HUES6 (cell line): ENCODE data around the gene PTGIR.

Experiments
- H3K27ac ChIP-seq: 2 replicates; pipeline ENCODE4 v1.7.0; 2013; ENCODE audit warnings: low read depth, mild to moderate bottlenecking, low read length, inconsistent platforms
- H3K27me3 ChIP-seq: 2 replicates; pipeline ENCODE4 v1.6.1; 2013; ENCODE audit warnings: low read length; ENCODE audit not compliant: control insufficient read depth, insufficient read depth
- H3K36me3 ChIP-seq: 2 replicates; pipeline ENCODE4 v1.6.1; 2013; ENCODE audit warnings: low read length; ENCODE audit not compliant: control insufficient read depth, insufficient read depth
- H3K4me1 ChIP-seq: 2 replicates; pipeline ENCODE4 v1.6.1; 2013; ENCODE audit warnings: low read length; ENCODE audit not compliant: control insufficient read depth, insufficient read depth
- H3K4me3 ChIP-seq: 2 replicates; pipeline ENCODE4 v1.5.1; 2013; ENCODE audit warnings: low read depth, low read length
- H3K9ac ChIP-seq: one replicate; pipeline ENCODE4 v1.6.1; 2013; ENCODE audit warnings: mild to moderate bottlenecking, low read length
- H3K9me3 ChIP-seq: 2 replicates; pipeline ENCODE4 v1.6.1; 2013; ENCODE audit warnings: low read depth, low read length; ENCODE audit not compliant: control insufficient read depth, insufficient read depth

PTGIR gene

GRCh38 chr19:46623915-46624502, 880 bp downstream of the PTGIR start:
- Histone ChIP-seq H3K4me3 (no peak overlapping the region), H3K27ac (no peak overlapping the region), H3K27me3 (no peaks in the 10 kb centered on the region), H3K9ac (no peak overlapping the region), H3K9me3 (no peaks in the 10 kb centered on the region), H3K36me3 (no peaks in the 10 kb centered on the region), H3K4me1 (peaks cover 17% of the 10 kb centered on the region)

GRCh38 chr19:46622118-46622446, 2.8 kb downstream of the PTGIR start:
- H3K27ac ChIP-seq: no peak overlapping the region
- H3K4me3 ChIP-seq: no peak overlapping the region
- H3K27me3 ChIP-seq: no peaks in the 10 kb centered on the region
- no peaks in the 10 kb centered on the region for H3K36me3 ChIP-seq
- H3K4me1 ChIP-seq: peaks cover 15% of the 10 kb centered on the region
- H3K9ac ChIP-seq: no peak overlapping the region
- H3K9me3 ChIP-seq: no peaks in the 10 kb centered on the region

DNA sequence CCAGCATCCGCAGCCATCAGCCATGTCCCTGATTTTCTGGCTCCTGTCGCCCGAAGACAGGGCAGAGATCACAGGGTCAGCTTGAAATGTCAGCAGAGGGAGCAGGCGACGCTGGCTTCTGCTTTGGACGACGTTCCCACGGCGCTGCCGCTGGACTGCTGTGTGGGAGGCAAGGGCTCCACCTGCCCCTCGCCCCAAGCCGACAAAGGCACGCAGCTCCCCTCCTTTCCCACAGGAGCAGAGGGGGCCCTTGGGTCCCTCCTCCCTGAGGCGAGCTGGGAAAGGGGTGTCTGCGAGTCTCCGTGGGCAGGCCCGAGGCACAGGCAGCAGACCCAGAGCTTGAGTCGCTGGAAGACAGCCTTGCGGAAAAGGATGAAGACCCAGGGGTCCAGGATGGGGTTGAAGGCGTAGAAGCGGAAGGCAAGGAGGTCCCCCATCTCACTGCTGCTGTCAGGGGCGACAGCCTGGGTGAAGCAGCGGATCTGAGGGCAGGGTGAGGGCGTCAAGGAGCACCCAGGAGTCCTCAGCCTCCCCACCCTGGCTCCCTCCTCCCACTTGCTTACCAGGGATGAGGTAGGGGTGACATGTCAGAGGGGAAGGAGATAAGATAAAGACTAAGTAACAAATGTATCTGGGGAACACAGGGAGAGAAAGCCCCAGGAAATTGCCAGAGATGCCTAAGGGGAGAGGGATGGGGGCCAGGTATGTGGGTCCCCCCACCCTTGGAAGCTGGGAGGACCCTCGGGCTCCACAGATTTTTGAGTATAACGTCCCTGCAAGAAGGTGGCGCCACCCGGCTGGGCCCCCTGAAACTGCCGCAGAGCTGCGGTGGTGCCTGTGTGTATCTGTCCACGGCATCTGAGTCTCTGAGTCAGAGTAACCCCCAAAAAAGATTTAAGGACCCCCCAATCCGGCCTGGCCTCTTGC, 3.4 kb downstream of the PTGIR start:
- H3K27ac ChIP-seq: no peak overlapping the region

GRCh38 chr19:46620716-46621115, 4.2 kb downstream of the PTGIR start:
- Histone ChIP-seq H3K4me1 (peaks cover 19% of the 10 kb centered on the region), H3K4me3 (no peak overlapping the region)

More for the DNA sequence above, 3.4 kb downstream of the PTGIR start:
- H3K27me3 ChIP-seq: no peaks in the 10 kb centered on the region
- H3K4me1 ChIP-seq: peaks cover 19% of the 10 kb centered on the region
- no peak overlapping the region for H3K9ac ChIP-seq
- H3K4me3 ChIP-seq: no peak overlapping the region
- no peaks in the 10 kb centered on the region for H3K36me3 ChIP-seq
- no peaks in the 10 kb centered on the region for H3K9me3 ChIP-seq

DNA sequence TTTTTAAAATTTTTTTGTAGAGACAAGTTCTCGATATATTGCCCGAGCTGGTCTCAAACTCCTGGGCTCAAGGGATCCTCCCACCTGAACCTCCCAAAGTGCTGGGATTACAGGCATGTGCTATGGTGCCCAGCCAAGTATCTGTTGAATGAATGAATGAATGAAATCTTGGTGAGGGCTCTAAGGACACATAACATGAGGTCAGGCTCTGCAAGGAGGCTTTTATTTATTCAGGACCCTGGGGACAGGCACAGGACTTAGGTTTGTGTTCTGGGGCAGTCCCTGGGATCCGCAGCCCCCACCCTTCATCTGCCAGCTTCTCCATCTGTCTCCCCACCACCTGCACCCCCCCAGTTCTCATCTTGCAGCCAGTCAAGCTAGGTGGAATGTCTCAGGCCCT, 4.6 kb downstream of the PTGIR start:
- H3K36me3 ChIP-seq: no peaks in the 10 kb centered on the region
- no peak overlapping the region for H3K27ac ChIP-seq
- H3K9ac ChIP-seq: no peak overlapping the region
- H3K4me1 ChIP-seq: peaks cover 19% of the 10 kb centered on the region
- no peaks in the 10 kb centered on the region for H3K9me3 ChIP-seq
- no peak overlapping the region for H3K4me3 ChIP-seq
- H3K27me3 ChIP-seq: no peaks in the 10 kb centered on the region

More at GRCh38 chr19:46620716-46621115, 4.2 kb downstream of the PTGIR start:
- Histone ChIP-seq H3K27me3 (no peaks in the 10 kb centered on the region), H3K9me3 (no peaks in the 10 kb centered on the region), H3K27ac (no peak overlapping the region), H3K9ac (no peak overlapping the region), H3K36me3 (no peaks in the 10 kb centered on the region)

DNA sequence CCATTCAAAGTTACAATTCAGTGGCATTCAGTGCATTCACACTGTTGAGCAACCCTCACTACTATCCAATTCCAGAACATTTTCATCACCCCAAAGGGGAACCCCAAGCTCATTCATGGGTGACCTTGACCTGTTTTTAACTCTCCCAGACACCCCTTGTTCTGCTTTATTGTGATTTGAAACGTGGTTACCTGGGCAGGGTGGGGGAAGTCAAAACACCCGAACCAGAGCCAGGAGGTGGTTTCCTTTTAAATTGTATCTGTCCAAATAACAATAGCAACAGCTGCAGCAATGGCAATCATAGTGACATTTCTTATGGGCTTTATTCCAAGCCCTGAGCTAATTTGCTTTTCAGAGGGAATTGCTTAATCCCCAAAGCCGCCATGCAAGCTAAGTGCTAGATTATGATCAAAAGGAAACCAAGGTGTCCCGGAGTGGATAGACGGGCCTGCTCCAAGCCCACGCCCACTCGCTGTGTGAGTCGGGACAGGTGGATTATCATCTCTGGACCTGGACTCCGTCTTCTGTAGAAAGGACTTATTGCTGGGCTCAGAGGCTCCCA, 6.1 kb downstream of the PTGIR start:
- H3K4me3 ChIP-seq: no peak overlapping the region
- no peaks in the 10 kb centered on the region for H3K27me3 ChIP-seq
- no peak overlapping the region for H3K9ac ChIP-seq
- peaks cover 14% of the 10 kb centered on the region for H3K4me1 ChIP-seq
- H3K36me3 ChIP-seq: no peaks in the 10 kb centered on the region
- no peaks in the 10 kb centered on the region for H3K9me3 ChIP-seq
- no peak overlapping the region for H3K27ac ChIP-seq

GRCh38 chr19:46617601-46618000, 7.3 kb downstream of the PTGIR start:
- Histone ChIP-seq H3K4me3 (no peak overlapping the region), H3K36me3 (no peaks in the 10 kb centered on the region), H3K27ac (no peak overlapping the region), H3K27me3 (no peaks in the 10 kb centered on the region), H3K4me1 (peaks cover 17% of the 10 kb centered on the region), H3K9me3 (no peaks in the 10 kb centered on the region), H3K9ac (no peak overlapping the region)

- no peaks in the 10 kb centered on the region for H3K36me3 ChIP-seq
- H3K27ac ChIP-seq: no peak overlapping the region
- H3K9me3 ChIP-seq: no peaks in the 10 kb centered on the region
- no peak overlapping the region for H3K4me3 ChIP-seq
- H3K27me3 ChIP-seq: no peaks in the 10 kb centered on the region
- H3K4me1 ChIP-seq: peaks cover 17% of the 10 kb centered on the region
- no peak overlapping the region for H3K9ac ChIP-seq
Observed at GRCh38 chr19:46616631-46617322, 8.1 kb downstream of the PTGIR start.

DNA sequence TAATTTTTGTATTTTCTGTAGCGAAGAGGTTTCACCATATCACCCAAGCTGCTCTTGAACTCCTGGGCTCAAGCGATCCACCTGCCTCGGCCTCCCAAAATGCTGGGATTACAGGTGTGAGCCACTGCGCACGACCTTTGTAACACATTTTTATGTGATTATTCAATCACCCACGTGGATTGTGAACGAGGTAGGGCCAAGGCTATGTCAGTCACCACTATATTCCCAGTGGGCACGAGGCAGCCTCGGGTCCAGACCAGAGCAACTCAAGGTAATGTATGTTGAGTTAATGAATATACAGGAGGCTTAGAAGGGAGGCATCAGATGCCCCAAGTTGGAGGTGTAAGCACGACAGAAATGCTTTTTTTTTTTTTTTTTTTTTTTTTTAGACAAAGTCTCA, 8.9 kb downstream of the PTGIR start:
- H3K9ac ChIP-seq: no peak overlapping the region
- no peak overlapping the region for H3K4me3 ChIP-seq
- peaks cover 14% of the 10 kb centered on the region for H3K4me1 ChIP-seq
- H3K36me3 ChIP-seq: 0 out of 2 replicates have a peak, but pooled peaks cover under 1% of the 10 kb centered on the region
- no peak overlapping the region for H3K27ac ChIP-seq
- H3K9me3 ChIP-seq: no peaks in the 10 kb centered on the region
- no peaks in the 10 kb centered on the region for H3K27me3 ChIP-seq

DNA sequence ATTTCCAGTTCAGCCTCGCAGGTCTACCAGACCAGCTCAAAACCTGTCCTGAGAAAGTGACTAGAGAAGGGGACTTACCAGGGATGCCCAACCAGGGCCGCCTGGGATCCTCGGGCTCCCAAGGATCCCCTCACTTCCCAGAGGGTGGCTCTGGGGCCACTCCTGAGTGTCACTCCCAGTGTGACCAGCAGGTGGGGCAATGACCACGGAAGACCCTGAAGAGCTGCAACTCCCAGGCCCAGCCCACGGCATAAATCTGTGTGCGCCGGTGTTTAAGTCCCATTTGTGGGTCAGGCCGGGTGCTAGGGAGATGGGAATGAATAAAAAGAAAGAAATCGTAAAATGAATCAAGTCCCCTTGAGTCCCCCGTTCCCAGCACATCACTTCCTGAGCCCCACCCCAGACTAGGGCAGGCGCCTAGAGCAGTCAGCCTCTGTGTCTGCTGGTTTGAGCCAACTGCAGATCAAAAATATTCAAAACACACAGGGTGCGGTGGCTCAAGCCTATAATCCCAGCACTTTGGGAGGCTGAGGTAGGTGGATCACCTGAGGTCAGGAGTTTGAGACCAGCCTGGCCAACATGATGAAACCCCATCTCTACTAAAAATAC, 10.7 kb downstream of the PTGIR start:
- H3K9me3 ChIP-seq: no peaks in the 10 kb centered on the region
- H3K4me3 ChIP-seq: no peak overlapping the region
- peaks cover 10% of the 10 kb centered on the region for H3K4me1 ChIP-seq
- H3K9ac ChIP-seq: no peak overlapping the region
- H3K27me3 ChIP-seq: no peaks in the 10 kb centered on the region
- H3K36me3 ChIP-seq: peaks cover 17% of the 10 kb centered on the region
- H3K27ac ChIP-seq: no peak overlapping the region
